Testis (tissue), 2 donors: Measurements from ENCODE around the gene KCNG1.

Source experiments
- POLR2A ChIP-seq: fragments of 450-650 bp; IDR thresholded peaks from one replicate; pipeline ENCODE4 v1.6.1; 2017; ENCODE audit warnings: antibody characterized with exemption, mild to moderate bottlenecking, moderate library complexity
- TF ChIP-seq, protein P1 (sequence below), 3 experiments: fragments of 450-650 bp in 2 of 3; fragments of 200-600 bp in 1 of 3; sonication (generic) in 1 of 3; IDR thresholded peaks; one replicate each; pipeline ENCODE4 v1.5.1; 2016 to 2019; ENCODE audit warnings: antibody characterized with exemption in 3 of 3, mild to moderate bottlenecking in 2 of 3, moderate library complexity in 1 of 3

DNA sequence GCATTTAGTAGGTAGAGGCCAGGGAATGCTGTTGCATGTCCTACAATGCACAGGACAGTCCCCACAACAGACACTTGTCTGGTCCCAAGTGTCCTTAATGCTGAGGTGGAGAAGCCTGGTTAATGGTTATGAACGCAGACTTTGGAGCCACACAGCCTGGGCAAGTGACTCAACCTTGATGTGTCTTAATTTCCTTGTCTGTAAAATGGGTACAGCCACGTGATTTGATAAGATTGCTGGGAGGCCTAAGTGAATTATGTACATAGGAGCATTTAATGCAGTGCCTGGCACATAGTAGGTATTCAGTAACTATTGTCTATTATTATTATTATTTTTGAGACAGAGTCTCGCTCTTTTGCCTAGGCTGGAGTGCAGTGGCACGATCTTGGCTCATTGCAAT lies 11.4 kb downstream of the KCNG1 start:
- TF ChIP-seq, protein P1, sequence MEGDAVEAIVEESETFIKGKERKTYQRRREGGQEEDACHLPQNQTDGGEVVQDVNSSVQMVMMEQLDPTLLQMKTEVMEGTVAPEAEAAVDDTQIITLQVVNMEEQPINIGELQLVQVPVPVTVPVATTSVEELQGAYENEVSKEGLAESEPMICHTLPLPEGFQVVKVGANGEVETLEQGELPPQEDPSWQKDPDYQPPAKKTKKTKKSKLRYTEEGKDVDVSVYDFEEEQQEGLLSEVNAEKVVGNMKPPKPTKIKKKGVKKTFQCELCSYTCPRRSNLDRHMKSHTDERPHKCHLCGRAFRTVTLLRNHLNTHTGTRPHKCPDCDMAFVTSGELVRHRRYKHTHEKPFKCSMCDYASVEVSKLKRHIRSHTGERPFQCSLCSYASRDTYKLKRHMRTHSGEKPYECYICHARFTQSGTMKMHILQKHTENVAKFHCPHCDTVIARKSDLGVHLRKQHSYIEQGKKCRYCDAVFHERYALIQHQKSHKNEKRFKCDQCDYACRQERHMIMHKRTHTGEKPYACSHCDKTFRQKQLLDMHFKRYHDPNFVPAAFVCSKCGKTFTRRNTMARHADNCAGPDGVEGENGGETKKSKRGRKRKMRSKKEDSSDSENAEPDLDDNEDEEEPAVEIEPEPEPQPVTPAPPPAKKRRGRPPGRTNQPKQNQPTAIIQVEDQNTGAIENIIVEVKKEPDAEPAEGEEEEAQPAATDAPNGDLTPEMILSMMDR (IDR thresholded peaks at IDR 0.05): no peak
- no peak for TF ChIP-seq POLR2A
